HG03521 (cell line): ENCODE data around the gene RRP15.
A peak's percentile ranks its signal among the peaks of the same experiment; 100 is the strongest.

ENCODE experiments used
- ATAC-seq: cut with Tn5 transposase; IDR thresholded peaks from one replicate; pipeline ENCODE4 v1.9.1; 2021; ENCODE audit warnings: mild to moderate bottlenecking, moderate library complexity; ENCODE audit not compliant: unreplicated experiment

RRP15 gene

GRCh38 chr1:218339267-218339831 is 54.3 kb downstream of the RRP15 start:
- peak; percentile 49 for ATAC-seq

DNA sequence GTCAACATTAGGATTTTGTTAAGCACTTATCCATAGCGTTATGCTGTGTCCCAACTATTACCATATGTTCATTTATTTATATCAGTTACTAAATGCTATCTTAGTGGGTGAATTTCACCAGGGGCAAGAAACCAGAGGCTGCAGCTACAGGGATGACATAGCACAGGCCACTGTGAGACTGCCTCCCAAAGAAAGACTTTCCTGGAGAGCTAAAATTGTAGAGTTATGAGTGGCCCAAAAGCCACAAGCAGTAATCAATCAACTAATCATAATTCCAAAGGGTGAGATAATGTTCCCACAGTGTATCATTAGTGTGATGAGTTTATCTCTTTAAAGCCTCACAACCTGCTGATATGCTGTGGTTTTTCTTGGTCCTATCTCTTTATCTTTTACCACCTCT is 56.2 kb downstream of the RRP15 start:
- no peak for ATAC-seq

DNA sequence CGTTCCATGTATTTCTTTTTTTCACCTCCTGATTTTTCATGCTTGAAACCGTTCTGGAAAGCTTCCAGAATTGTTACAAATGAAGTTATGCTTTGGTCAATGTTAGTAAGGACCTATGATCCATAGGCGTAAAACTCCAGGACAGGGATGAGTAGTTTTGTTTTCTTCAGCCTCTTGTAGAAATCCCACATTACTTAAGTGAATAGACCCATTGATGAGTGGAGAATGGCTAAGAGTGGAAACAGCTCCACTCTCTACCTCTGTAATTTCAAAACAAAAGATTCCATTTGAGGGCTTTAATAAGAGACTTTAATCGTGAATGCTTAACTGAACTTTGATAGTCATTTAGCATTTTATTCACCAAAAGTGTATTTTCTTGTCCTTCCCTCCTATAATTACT is 57.0 kb downstream of the RRP15 start:
- ATAC-seq, result no peak

- peak; percentile 31 for ATAC-seq
Measured at GRCh38 chr1:218344814-218345672, 60.0 kb downstream of the RRP15 start, which contains the start of gene TGFB2. Gene TGFB2, plus strand, starts transcription at chr1:218345336. Its CDS starts 1,366 bp downstream, at chr1:218346702.

DNA sequence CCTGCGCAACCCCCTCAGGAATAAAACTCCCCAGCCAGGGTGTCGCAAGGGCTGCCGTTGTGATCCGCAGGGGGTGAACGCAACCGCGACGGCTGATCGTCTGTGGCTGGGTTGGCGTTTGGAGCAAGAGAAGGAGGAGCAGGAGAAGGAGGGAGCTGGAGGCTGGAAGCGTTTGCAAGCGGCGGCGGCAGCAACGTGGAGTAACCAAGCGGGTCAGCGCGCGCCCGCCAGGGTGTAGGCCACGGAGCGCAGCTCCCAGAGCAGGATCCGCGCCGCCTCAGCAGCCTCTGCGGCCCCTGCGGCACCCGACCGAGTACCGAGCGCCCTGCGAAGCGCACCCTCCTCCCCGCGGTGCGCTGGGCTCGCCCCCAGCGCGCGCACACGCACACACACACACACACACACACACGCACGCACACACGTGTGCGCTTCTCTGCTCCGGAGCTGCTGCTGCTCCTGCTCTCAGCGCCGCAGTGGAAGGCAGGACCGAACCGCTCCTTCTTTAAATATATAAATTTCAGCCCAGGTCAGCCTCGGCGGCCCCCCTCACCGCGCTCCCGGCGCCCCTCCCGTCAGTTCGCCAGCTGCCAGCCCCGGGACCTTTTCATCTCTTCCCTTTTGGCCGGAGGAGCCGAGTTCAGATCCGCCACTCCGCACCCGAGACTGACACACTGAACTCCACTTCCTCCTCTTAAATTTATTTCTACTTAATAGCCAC is 60.7 kb downstream of the RRP15 start:
- ATAC-seq, result peak; percentile 84

GRCh38 chr1:218346391-218347204 is 61.5 kb downstream of the RRP15 start:
- no peak for ATAC-seq

DNA sequence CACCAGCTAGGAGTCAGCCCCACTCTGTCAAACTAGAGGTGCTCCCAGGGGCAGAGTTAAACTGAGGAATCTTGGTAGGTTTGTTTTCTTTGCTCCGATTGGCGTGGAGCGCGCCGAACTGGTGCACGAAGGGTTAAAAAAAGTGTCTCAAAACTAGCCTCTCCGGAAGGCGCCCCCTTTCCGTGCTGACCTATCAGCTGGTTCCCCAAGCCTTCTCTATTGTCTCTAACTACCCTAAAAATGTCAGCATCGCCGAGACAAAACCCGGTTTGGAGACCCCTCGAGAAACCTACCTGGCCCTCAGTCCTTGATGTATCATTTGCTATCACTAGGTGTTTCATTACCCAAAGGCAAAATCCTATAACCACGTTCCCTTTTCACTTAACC is 62.2 kb downstream of the RRP15 start:
- no peak for ATAC-seq

DNA sequence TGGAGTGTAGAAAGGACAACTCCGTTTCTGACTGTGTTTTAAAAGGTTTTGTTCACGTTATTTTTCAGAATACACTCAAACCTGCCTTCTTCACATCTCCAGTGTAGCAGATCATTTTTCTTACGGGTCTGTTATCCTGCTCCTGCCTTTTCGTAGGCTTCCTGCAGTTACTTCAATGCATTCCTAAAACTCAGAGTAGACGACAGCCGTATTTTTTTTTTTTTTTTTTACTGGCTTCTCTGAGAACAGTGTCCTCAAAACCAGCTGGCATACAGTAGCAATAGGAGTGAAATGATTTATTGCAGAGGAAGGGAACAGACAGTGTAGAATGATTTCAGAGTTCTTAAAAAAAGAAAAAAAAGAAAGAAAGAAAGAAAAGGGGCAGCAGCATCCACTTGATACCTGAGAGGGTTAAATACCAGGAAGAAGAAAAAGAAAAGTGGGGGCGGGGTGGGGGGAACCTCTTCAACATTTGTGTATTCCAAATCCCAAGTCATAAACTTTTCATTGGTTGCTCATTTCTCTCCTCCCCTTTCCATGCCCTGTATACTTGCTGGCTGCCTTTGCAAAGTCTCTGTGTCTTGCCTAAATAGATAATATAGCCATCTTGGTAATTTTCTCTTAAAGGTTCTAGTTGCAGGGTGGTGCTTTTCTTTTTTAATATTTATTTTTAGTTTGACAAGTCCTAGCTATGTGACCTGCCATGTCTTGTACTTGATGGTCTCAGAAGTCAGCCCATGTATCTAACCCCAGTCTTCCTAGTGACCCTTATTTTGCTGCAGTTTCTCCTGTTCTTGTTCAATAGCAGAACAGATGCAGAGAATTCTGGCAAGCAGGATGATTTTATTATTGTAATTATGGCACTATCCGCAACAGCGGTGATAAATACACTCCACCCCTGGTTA is 62.9 kb downstream of the RRP15 start:
- no peak for ATAC-seq

DNA sequence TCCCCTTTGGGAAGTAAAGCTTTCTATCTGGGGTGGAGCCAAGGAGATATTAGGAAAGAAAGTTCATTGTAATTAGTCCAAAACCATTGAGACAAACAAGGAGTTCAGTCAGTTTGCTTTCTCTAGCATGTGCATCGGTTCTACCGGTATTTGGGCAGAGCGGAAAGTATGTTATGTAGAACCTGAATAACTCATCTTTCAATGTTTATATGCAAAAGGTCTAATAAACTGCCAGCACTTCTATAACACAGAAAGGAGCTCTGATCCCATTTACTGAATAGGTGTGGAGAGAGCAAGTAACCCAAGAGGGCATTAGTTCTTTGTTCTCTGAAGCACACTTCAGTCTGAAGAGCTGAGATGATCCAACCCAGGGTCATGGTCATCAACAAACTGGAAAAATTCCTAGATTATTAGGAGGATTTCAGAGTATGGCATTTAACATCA is 63.6 kb downstream of the RRP15 start:
- no peak for ATAC-seq

- no peak for ATAC-seq
Measured at GRCh38 chr1:218349348-218350034, 64.4 kb downstream of the RRP15 start.

- no peak for ATAC-seq
Measured at GRCh38 chr1:218350035-218350525, 65.0 kb downstream of the RRP15 start.

- ATAC-seq, result no peak
Measured at GRCh38 chr1:218350801-218351266, 65.7 kb downstream of the RRP15 start.

DNA sequence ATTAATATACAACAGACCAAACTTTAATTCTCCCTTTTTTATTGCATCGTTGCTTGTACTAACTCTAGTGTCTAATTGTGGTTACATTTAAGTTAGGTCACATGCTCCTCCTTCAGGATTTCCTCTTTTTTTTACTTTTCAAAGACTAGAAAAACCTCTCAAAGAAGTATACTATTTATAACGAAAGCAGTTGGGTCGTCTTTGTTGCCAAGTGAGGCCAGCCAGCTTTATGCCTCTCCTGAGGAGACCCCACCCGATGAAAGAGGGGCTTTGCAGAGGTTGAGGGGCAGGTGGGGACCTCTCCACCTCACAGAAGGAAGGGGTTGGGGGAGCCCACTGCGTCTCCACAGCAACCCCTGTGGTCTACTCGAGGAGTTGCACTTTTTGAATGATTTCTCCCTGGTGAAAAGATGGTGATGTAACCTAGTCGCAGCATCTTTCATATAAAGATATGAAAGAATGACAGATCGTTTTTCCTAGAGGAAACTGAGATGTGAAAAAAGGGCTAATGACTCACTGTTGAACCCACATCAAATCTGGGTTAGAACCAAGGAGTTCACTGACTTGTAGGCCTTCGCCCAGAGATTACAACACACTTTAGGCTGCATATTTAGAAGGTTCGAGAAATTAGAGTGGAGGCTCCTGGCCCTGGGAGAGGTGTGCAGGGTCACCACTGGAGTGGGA is 66.4 kb downstream of the RRP15 start:
- peak; percentile 81 for ATAC-seq

DNA sequence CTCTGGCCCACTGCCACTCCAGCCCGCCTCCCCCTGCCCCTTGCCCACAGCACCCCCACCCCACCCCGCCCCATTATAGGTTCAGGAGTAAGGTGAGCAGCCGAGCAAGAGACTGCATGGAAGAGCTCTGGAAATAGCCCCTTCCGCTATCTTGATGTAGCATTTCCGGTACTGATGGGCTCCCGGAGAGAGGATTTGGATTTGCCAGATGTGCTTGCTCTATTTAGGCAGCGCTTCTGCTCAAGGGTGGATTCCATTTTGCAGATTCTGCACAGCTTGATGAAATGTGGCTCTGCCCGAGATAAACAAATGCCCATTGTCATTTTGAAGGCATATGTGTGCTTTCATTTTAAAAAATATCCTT is 67.0 kb downstream of the RRP15 start:
- no peak for ATAC-seq

DNA sequence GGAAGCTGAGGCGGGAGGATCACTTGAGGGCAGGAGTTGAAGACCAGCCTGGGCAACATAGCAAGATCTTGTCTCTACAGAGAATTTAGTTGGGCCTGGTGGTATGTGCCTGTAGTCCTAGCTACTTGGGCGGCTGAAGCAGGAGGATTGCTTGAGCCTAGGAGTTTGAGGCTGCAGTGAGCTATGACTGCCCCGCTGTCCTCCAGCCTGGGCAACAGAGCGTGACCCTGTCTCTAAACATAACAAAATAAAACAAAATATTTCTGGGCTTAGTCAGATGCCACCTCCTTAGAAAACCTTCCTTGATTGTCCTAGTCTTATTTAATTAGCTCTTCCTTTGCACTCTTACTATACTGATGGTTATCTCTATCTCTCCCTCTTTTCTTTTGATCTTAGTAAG is 68.6 kb downstream of the RRP15 start:
- no peak for ATAC-seq

- no peak for ATAC-seq
Measured at GRCh38 chr1:218355278-218355677, 70.2 kb downstream of the RRP15 start.

DNA sequence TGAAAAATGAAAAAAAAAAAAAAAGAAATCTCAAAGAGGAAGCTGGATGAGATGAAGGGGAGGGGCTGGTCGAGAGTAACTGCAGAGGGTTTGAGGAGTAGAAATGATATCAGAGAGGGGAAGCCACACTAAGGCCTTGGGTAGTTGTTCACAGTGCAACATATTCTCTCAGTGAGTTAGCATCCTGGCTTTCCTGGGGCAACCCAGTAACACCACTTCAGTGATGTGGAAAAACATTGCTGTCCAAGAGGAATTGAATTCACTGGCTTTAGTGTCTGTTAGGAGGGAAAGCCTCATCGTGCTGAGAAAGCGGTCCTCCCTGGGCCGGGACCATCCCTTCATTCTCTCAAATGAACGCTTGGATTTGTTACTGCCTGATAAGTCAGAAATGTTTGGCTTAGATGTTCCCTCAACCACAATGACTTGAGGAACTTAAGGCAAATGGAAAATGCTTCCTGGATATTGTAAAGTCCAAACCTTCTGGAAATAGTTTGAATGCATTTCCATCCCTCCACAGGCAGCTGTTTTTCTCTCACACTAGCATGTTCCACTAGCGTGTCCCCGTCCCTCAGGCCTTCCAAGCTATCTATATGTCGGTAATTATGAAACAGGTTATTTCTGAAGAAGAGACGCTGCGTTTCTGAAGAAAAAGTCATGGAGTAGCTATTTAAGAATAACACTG is 72.3 kb downstream of the RRP15 start:
- ATAC-seq, result no peak

DNA sequence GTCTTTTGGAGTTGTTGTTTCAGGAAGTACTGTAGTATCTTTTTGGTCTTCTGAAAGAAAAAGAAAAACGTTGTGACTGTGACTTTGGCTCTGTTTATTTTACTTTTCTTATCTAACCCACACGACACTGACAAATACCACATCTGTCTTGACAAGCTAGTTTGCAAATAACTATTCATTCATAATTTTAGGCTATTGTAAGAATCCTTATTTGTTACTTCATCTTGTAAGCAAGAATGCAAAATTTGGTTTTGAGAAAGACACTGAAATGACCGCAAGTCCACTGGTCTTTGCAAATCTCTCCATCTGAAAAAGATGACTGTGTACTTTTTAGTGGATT is 72.8 kb downstream of the RRP15 start:
- no peak for ATAC-seq
